Cerebellar nuclear complex (tissue), 1 donor: ENCODE results near the gene GPR137.
"Not testable (repeated sequence)": the region's sequence is repeated elsewhere in the genome, so short reads cannot be mapped to it uniquely, and the experiment has no call there.

Experiments
- DNase-seq, 2 experiments: peaks; one replicate each; lab custom pipeline; 2025; lab: John Stamatoyannopoulos, UW

The GPR137 gene

DNA sequence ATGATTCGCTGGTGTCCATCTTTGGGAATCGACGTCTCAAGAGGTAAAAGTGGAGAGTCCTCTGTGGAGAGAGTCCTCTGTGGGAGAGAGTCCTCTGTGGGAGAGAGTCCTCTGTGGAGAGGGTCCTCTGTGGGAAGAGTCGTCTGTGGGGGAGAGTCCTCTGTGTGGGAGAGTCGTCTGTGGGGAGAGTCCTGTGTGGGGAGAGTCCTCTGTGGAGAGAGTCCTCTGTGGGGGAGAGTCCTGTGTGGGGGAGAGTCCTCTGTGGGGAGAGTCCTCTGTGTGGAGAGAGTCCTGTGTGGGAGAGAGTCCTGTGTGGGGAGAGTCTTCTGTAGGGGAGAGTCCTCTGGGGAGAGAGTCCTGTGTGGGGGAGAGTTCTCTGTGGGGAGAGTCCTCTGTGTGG lies 35.4 kb downstream of the GPR137 start:
- DNase-seq, result no peak

DNA sequence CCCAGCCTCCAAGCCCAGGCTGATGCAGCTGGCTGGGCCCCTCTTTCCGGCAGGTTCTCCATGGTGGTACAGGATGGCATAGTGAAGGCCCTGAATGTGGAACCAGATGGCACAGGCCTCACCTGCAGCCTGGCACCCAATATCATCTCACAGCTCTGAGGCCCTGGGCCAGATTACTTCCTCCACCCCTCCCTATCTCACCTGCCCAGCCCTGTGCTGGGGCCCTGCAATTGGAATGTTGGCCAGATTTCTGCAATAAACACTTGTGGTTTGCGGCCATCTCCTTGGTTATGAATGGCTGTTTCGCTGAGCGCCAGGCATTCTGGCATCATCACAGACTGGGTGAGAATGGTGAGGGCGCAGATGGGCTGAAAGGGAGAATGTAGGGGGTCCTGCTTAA lies 35.9 kb downstream of the GPR137 start:
- no peak for DNase-seq

GRCh38 chr11:64322925-64323260 lies 37.2 kb downstream of the GPR137 start:
- DNase-seq, result no peak

- no peak for DNase-seq
Observed at GRCh38 chr11:64323373-64323772, 37.7 kb downstream of the GPR137 start.

DNA sequence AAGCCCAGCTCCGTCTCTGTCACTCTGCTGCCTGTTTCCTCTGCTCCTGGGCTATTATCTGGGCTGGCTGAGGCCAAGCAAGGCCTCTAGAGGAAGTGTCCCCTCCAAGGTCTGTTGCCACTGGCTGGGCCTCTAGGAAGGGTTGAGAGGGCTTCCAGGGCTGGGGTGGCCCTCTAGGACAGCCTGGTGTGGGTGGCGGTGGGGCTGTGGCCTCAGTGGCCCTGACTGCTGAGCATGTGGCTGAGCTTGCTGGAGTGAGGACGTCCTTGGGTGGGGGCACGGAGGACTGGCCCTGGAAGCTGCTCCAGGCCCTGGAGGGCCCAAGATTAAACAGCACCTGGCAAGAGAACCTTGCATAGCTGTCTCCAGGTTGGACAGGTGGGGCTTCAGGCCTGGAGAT lies 38.3 kb downstream of the GPR137 start:
- not testable (repeated sequence) for DNase-seq

DNA sequence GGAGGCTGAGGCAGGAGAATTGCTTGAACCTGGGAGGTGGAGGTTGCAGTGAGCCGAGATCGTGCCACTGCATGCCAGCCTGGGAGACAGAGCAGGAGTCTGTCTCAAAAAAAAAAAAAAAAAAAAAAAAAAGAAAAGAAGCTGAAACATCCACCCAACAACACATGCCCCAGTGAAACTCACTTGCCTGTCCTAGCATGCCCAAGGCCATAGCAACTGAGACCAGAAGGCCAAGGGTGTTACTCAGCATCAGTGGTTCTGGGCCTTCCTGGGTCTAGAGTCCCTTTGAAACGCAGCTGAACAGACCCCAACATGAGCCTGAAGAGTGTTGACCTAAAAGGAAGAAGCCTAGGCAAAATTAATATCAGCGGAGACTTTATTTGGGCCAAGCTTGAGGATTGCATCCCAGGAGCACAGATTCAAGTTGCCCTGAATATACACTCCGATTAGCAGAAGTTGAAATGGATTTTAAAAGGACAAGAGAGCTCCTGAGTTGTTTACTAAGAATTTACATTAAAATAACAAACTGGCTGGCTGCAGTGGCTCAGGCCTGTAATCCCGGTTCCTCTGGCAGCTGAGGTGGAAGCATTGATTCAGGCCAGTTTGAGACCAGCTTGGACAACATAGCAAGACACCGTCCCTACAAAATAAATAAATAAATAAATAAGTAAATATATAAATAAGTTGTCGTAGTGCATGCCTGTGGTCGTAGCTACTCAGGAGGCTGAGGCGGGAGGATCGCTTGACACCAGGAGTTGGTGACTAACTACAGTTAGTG lies 39.2 kb downstream of the GPR137 start:
- DNase-seq, result no peak

- DNase-seq, result no peak
Observed at GRCh38 chr11:64327375-64327774, 41.7 kb downstream of the GPR137 start.

DNA sequence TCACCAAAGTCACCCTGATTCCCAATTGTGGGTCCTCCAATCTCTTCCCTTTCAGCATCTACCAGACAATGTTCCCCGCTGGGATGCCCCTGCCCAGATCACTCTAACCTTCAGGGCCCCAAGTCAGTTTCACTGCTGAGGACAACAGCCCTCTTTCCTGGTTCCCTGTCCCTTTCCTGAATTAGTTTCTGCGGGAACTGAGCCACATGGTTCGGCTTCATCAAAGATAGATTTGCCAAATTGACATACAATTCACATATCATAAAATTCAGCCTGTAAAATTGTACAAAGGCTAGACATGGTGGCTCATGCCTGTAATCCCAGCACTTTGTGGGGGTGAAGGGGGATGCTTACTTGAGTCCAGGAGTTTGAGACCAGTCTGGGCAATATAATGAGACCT lies 42.3 kb downstream of the GPR137 start:
- no peak for DNase-seq

- no peak for DNase-seq
Observed at GRCh38 chr11:64330888-64331287, 45.2 kb downstream of the GPR137 start.

- no peak for DNase-seq
Observed at GRCh38 chr11:64331569-64332371, 46.1 kb downstream of the GPR137 start.

GRCh38 chr11:64333556-64333955 lies 47.9 kb downstream of the GPR137 start:
- DNase-seq, result no peak

DNA sequence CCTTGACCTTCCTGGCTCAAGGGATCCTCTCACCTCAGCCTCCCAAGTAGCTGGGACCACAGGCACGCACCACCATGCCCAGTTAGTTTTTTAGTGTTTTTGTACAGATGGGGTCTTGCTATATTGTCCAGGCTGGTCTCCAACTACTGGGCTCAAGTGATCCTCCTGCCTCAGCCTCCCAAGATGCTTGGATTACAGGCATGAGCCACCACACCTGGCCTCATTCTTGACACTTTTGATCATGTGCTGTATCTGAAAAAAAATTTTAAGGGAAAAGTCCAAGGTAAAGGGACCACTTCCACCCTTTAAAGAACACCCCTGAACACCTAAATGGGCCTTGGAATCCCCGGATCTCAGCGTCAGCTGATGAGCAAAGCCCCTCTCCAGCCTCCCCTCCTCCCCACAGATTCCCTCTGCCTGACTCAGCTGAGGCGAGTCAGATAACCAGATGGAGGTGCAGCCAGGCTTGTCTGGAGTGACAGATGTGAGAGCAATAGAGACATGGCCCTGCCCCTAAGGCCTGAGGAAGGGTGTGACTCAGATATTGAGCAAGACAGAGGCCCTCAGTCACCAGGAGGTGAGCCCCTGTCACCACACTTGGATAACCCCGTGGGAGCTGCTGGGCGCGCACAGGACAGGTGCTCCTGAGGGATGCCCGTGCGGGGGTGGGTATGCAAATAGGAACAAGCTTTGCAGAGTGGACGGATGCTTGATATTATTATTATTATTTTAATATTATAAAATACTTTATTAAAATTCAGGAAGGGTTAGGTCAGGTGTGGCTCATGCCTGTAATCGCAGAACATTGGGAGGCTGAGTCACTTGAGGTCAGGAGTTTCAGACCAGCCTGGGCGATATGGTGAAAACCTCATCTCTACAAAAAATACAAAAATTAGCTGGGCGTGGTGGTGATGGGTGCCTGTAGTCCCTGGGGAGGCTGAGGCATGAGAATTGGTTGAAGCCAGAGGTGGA lies 49.4 kb downstream of the GPR137 start:
- no peak for DNase-seq

DNA sequence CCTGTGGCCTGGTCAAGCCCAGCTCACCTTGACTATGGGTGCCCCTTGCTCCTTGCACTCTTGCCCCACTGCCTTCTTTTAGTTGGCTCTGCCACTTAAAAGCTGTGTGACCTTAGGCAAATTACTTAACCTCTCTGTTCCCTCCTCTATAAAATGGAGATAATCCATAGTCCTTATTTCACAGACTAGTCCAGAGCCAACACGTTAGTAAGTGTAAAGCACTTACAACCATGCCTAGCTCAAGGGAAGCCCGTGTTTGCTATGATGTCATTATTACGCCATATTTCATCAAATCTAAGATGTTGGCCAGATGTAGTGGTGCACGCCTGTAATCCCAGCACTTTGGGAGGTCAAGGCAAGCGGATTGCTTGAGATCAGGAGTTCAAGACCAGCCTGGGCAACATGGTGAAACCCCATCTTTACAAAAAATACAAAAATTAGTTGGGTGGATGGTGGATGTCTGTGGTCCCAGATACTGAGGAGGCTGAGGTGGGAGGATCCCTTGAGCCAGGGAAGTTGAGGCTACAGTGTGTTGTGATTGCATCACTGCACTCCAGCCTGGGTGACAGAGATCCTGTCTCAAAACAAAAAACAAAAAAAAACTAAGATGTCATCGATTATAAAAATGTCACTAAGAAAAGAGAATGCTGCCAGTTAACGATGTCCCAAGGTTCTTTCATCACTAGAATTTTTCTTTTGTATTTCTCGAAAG lies 52.0 kb downstream of the GPR137 start:
- DNase-seq, result no peak

DNA sequence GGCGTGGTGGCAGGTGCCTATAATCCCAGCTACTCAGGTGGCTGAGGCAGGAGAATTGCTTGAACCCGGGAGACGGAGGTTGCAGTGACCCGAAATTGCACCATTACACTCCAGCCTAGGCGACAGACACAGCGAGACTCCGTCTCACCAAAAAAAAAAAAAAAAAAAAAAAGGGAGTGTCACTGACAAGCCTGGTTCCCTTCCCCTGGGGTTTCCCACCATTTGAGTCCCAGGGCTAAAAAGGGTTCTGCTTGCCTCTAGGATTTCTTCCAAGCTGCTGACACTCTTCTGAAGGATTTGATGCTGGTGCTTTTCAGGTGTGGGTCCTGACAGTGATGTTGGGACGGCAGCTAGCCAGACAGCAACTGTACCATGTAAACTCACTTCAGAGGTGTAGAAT lies 53.1 kb downstream of the GPR137 start:
- DNase-seq, result no peak
